Cortex of kidney (tissue), 1 donor: ENCODE results near the gene PEPD.

Experiments
- DNase-seq: peaks from one replicate; lab custom pipeline; 2025; lab: John Stamatoyannopoulos, UW

Gene PEPD

GRCh38 chr19:33395561-33396550, 125.7 kb downstream of the PEPD start:
- DNase-seq = no peak

GRCh38 chr19:33394723-33395560, 126.6 kb downstream of the PEPD start:
- DNase-seq = no peak

- DNase-seq = no peak
These were observed 127.4 kb downstream of the PEPD start for GRCh38 chr19:33394006-33394722.

- DNase-seq = no peak
These were observed 128.1 kb downstream of the PEPD start for GRCh38 chr19:33393286-33394005.

- DNase-seq = no peak
These were observed 129.0 kb downstream of the PEPD start for GRCh38 chr19:33392341-33393285.

- DNase-seq = no peak
These were observed 129.9 kb downstream of the PEPD start for GRCh38 chr19:33391631-33392249.

GRCh38 chr19:33390908-33391630, 130.5 kb downstream of the PEPD start:
- no peak for DNase-seq

- no peak for DNase-seq
These were observed 131.3 kb downstream of the PEPD start for GRCh38 chr19:33390101-33390907.

- no peak for DNase-seq
These were observed 132.0 kb downstream of the PEPD start for GRCh38 chr19:33389421-33390100.

GRCh38 chr19:33388725-33389420, 132.7 kb downstream of the PEPD start:
- DNase-seq = no peak

GRCh38 chr19:33388231-33388724, 133.3 kb downstream of the PEPD start:
- no peak for DNase-seq

GRCh38 chr19:33387351-33388230, 134.0 kb downstream of the PEPD start:
- DNase-seq = no peak

- DNase-seq = no peak
These were observed 135.2 kb downstream of the PEPD start for GRCh38 chr19:33386361-33386858.

GRCh38 chr19:33385956-33386355, 135.6 kb downstream of the PEPD start:
- no peak for DNase-seq

- DNase-seq = no peak
These were observed 136.6 kb downstream of the PEPD start for GRCh38 chr19:33384983-33385382.
